GM19397 (cell line): ENCODE results near the gene QPCT.
"Not testable (repeated sequence)": the region's sequence is repeated elsewhere in the genome, so short reads cannot be mapped to it uniquely, and the experiment has no call there.

Experiments
- ATAC-seq: cut with Tn5 transposase; IDR thresholded peaks from one replicate; pipeline ENCODE4 v1.9.1; 2021; ENCODE audit warnings: mild to moderate bottlenecking, moderate library complexity; ENCODE audit not compliant: unreplicated experiment

The QPCT gene

DNA sequence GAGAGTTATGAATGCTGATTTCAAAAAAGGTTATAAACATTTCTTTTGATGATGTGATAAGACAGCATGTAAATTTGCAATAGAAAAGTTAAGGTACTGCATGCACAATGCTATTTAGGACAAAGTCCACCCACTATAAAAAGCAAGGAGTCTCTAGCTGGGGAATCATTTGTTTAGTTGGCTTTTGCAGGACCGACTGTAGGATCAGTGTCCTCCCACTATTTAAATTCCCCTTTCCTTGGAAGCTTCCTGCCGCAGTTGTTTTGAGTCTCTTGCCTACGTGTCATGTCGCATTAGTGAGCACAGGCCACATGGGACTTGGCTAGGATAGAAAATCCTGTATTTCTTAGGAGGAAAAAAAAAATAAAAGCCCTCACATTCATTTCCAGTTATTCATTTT lies 13.1 kb downstream of the QPCT start:
- ATAC-seq, result no peak

DNA sequence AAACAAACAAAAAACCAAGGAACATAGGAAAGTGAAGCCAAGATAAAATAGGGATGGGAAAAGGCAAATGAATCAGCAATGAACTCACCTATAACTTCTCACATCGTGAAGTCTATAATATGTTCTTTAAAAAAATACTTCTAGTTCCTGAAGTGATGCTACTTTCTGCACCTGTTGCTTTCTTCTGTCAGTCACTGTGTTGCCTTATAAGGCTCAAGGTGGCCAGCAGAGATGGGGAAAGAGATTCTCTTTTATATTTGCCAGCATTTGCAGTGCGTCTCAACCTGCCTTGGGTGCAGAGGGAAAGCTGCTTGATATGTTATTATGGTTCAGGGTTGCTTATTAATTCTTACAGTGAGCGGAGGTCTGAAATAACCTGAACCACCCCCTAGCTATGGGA lies 14.0 kb downstream of the QPCT start:
- ATAC-seq, result no peak

DNA sequence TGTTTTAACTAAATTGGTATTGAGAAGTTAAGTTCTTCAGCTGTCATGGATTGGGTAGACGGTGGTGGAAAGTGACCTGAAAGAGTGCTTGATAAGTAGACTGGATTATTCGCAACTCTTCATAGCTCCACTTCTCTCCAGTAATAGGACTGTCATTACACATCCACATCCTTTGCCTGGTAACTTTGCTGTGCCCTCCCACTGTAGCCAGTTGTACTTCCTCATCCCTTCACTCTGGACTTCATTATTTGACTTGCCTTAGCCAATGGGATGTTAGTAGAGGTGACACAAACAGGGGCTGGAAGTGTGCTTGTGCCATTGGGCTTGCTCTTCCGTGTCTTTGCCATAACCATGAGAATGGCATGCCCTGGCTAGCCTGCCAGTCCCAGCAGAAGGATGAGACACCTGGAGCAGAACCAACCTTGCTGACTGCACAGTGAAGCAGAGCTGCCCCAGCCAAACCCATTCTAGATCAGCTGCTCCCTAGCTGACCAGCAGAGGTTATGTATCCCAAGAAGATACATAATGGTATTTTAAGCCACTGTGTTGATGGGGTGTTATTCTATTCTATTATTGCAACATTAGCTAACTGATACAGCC lies 16.9 kb downstream of the QPCT start:
- no peak for ATAC-seq

DNA sequence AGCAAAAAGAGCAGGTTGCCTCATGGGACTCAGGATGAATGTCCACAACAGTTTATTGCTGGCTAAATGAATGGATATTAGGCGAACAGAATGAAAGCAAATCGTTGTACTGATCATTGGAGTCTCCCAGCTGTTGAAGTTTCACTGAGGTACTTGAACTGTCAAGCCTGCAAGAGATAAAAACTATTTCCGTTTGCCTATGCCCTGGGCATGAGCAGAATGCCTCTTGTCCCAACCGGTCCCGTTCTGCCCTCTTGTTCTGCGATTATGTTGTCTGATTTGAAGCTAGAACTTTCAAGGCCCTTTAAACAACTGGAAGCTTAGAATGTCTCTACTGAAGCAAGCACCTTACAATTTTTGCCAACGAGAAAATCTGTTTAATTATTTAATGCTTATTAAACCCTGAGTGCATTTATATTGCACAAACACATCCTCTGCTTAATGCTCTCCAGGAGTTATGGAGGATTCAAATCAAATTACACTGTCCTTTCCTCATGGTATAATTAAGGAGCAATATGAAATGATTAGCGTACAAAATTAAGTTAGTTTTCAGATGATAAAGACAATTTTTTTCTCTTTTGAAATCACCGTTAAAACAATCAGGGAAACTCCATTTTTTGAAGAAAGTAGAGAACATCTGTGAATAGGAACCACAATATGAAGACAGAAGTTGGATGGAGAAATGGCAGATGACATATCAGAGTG lies 17.7 kb downstream of the QPCT start:
- no peak for ATAC-seq

DNA sequence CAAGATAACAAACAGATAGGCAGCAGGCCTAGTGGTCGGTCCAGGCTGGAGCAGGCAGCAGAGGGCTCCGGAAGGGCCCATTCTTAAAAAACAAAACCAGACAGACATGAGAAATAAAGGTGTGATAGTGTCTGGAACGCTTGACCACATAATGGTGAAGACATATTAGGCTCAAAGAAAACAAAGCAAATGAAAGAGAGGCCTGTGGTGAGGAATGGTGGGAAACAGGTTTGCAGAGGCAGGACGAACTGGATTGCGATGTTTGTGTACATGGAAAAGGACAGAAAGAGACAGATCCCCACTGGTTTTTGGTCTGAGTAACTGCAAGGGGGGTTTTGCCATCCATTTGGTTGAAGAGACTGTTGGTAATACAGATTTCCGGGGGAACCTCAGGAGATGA lies 19.9 kb downstream of the QPCT start:
- ATAC-seq, result no peak

DNA sequence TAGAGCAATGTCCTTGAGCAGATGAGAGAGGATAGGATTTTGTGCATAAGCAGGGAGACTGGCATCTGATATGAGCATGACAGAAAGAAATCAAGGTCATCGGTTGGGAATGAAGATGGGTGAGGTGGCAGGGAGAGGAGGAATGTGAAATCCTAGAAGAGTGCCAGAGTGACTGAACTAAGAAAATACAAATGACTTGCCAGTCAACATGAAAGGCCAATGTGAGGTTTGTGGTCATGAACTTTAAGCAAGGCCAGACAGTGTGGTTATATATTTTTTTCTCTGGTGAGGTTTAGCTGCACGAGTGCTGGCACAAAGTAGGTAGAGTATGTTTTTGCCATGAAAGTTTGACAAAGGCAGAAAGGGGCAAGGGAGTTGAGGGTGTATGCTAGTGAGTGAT lies 21.2 kb downstream of the QPCT start:
- no peak for ATAC-seq

DNA sequence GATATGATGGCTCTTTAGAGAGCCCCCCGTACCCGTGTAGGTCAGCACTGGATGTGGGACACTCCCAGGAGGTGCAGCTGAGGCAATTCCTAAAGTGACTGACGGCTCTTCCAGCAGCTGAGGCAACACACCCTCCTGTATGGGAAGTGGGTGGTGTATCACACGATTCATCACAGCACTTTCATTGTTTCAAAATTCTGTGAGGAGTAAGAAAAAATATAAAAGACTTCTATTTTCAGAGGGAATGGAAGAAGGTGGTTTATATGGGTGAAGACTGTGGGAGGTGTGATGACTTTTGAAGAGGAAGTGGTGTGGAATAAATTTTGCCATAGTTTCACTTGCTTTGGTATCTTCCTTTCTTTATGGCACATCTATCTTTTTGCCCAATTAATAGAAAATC lies 22.3 kb downstream of the QPCT start:
- no peak for ATAC-seq

DNA sequence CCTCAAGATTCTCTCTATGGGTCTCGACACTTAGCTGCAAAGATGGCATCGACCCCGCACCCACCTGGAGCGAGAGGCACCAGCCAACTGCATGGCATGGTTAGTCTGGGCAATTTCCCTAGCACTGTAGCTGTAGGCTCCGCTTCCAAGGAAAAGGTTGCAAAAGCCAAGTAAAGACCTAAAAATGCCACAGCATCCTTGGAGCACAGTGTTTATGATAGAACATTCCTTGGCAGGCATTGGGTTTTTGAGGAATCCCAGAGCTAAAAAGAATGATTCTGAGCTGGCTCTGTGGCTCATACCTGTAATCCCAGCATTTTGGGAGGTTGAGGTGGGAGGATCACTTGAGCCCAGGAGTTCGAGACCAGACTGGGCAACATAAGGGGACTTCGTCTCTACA lies 22.9 kb downstream of the QPCT start:
- no peak for ATAC-seq

DNA sequence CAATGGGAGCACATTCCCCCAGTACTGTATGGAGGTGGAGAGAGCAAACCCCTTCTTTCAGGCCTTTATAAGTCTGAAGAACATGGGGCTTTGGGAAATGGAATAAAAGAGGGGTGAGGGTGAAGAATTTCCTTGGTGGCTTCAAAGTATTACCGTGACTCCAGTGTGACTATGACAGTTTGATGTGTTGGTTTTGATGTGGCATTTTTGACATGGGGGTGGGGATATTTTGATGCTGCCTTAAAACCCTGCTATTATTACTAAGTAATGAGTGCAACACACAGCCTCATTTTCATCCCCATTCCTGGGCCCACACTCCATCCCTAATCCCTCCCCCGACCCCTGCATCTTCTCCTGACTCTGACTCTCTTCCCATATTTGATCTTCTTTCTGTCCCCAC lies 23.6 kb downstream of the QPCT start:
- no peak for ATAC-seq

DNA sequence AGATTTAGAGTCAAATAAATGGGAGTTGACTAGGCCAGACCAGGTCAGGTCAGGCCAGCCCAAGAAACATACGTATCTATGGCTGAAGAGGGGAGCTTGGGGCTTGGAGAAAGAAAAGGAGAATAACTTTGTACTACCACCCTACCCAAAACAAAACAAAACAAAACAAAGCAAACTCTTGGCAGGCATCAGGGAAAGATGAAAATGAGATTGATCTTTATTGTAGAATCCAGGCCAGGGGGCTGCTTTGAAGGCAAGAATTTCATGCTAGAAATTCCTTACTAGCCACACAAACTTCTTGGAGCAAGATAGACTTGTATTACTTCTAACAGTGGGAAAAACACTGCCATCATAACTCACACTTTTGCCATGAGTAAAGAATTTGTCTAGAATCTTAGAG lies 26.2 kb downstream of the QPCT start:
- no peak for ATAC-seq

DNA sequence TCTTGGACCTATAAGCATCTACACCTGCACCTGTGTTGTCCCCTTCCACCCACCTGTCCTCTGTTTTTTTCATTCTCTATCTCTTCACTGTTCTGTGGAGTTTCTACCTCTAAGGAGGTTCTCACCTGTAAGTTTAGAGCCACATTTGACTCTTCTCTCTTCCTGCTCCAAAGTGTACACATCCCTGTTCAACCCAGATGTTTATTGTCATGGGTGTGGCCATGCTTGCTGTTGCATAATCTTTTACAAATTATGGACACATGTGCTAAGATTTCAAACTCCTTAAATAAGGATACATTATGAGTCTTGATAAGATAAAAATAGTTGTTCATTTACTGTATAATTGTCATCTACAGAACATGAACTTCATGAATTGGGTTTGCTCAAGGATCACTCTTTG lies 27.6 kb downstream of the QPCT start:
- no peak for ATAC-seq

DNA sequence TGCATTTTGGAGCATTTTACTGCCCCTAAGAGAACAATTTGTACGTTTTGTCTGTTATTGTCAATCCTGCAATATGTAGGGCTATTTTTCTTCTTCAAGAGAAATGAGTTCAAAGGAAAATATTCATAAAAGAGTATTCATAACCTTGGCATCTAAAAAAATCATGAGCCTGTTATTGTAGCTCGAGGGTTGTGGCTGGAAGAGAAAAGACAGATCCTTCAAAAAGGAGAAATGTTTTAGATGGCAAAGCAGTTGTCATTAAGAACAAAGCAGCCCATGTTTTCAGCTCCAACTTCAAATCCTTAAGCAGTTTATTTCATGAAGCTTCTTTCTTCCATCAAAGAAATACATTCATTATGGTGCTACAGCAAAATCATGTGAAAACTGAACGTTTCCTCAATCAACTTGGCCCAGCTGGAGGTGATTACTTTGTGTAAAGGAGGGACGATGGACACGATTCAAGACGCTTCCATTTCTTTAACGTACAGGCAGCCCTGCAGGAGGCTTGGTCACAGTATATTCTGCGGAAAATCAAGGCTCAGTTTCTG lies 31.4 kb downstream of the QPCT start:
- ATAC-seq, result peak; percentile 28

DNA sequence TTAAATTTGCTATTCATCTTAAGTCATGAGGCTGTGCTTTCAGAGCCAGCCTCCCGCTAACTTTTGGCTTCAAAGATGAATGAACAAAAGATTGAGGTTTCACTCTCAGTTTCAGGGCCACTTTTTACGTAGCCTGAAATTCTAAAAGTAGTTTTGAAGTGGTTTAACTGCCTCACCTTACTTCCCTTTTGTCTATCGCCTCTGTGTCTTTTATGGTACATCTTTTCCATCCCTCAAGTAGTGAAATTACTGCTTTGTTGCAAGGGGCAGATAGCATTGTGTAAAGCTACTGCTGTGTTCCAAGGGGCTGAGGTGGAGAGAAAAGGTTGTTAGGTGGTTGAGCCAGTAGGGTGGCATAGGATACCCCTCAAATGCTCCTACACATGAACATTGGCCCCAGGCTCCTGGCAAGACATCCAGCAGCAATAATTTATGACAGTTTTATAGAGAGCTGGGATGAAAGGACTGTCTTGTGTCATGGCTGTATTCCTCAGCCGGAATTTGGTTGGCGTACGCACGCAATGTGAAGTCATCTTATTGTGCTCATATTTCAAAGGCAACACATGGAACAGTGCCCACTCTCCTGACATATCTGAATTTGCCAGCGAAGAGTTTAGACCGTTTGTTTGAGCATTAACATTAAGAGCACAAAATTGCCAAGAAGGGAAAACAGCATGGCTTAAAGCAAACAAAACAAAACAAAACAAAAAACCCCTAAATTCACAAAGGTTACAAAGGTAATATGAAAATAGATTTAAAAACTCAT lies 32.2 kb downstream of the QPCT start:
- peak; percentile 90 for ATAC-seq

DNA sequence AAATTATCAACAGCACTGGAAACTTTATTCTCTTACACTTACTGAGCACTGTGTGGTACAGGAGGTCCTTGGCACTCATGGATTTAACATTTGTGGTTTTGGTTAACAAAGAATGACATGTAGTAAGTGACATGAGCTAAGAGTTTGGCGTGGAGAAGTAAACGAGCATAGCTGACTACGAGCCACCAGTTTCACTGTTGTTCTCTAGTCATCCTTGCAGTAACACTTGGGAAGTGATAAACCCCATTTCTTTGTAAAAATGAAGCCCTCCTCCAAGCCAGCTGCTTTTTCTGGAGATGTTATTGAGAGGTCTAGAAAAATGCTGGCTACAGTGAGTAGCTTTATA lies 32.7 kb downstream of the QPCT start:
- ATAC-seq, result no peak

DNA sequence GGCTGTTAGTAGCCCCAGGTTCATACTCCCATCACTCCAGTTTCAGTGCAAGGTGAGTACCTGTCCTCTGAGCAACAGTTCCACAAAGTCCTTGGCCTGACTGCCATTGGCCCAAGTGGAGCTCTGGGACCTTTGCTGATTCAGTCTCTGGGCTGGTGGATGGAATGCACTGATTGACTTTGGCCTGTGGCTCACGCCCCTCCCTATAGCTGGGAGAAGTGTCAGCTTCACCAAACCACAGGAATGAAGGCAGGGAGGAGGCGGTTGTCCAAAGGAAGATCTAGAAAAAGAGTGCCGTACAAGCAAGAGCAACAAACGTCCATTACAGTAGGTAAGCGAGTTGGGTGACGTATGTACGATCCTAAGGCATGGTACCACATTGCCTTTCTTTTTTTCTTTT lies 34.0 kb downstream of the QPCT start:
- ATAC-seq, result no peak

DNA sequence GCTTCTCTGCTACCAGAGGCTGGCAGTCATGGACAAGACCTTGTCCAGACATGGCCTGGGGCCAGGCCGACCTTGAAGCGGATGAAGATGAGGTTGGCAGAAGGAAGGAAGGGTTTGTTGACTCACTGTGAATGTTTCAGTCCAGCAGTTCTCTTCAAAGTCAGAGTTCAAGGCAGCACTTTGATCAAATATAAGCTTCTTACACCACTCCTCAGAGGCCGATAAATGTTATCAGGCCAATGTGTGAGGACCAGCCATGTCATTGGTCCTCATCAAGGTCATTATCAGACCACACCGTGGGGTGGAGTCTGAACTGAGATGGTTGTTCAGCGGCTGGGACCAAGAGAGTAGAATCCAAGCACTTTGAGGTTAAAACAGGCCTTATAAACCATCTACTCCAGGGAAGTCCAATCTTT lies 35.5 kb downstream of the QPCT start:
- ATAC-seq, result no peak

DNA sequence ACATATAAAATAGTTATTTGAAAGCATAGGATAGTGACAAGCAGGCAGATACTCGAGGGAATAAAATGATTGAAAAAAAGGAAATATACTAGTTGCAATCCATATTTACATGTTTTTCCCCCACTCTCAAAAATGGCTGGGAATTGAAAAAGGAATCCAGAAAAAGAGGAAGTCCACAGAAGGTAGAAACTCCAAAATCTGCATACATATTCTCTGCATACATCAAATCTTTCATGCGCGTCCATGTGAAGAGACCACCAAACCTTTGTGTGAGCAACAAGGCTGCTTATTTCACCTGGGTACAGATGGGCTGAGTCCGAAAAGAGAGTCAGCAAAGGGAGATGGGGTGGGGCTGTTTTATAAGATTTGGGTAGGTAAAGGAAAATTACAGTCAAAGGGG lies 36.4 kb downstream of the QPCT start:
- ATAC-seq, result not testable (repeated sequence)

DNA sequence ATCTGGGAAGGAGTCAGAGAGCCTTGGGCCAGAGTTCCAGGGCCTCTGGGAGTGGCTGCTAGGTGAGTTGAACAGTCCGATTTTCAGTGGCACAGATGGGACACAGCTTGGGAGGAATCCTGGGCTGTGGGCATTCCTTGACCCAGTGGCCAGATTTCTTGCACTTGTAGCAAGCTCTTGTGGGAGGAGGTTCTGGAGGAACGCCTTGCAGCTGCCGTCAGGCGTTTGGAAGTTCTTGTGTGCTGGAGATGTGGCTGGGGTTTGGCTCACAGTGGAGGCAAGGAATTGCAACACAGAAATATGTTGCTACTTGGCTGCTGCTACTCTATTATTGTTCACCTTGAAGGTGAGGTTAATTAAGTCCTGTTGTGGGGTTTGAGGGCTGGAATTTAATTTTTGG lies 39.8 kb downstream of the QPCT start:
- ATAC-seq, result not testable (repeated sequence)

DNA sequence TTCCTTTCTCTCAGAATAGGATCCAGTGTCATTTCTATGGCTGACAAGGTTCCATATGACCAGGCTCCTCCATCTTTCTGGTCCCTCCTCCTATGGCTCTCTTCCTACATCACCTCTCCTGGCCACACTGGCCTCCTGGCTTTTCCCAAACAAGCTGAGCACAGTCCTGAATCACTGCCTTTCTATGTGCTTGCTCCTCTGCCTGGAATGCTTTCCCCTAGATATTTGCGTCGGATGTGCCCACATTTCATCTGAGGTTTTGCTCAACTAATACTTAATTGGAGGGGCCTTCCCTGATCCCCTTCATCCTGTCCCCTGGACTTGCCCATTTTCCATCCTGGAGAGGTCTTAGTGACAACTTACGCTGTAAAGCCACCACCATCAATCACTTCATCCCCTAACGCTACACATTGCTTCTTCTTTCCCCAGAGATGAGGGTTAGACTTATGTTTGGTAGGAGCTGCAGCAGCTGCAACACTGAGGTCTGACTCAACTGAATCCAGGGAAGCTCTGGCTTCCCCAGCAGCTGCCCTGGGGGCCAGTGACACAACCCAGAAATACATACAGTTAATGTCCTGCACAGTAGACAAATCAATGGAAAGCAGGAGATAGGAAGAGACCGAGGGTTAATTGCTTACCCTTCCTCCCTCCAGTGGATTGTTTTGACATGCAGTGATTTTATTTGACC lies 42.9 kb downstream of the QPCT start:
- ATAC-seq, result no peak

DNA sequence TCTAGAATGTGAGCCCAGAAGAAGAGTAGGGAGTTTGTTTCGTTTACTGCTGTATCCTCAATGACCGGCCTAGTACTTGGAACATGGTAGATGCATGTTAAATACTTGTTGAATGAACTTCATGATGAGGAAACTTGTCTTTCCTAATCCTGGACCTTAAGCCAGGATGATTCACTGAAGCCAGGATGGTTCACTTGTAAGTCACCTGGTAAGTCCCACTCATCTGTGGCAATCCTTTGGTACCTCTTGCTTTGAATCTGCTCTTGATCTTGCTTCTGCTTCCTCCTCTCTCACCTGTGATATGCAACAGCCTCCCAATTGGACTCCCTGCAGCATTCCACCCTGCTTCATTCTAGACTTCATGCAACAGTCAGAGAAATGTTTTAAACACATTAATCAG lies 43.6 kb downstream of the QPCT start:
- no peak for ATAC-seq

DNA sequence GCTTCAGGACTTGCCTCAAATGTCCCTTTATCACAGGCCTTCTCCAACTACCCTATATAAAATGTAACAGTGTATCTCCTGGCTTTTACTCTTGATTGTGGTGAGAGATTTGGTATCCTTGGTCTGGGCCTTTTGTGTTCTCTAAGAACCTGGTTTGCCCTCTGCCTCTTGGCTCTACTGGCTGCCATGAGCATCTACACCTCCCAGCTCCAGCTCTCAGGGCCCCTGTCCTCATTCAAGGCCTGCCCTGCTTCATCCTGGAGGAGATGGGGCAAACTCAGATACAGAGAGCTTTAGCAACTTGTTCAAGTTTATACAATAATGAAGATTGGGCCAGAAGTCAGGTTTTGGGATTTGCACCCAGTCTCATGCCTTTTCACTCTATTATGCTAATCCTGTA lies 45.0 kb downstream of the QPCT start:
- no peak for ATAC-seq
